Mammary epithelial cell (primary cell): ENCODE measurements around the gene APOBEC3C.
"Not testable (repeated sequence)": the region's sequence is repeated elsewhere in the genome, so short reads cannot be mapped to it uniquely, and the experiment has no call there.

Experiments
- CTCF ChIP-seq, 2 donors: IDR thresholded peaks in 1 of 2; conservative IDR thresholded peaks in 1 of 2; 2 replicates each; pipeline ENCODE4 v1.5.1; 2011 to 2012; ENCODE audit warnings: inconsistent platforms in 2 of 2, low read length in 2 of 2, mild to moderate bottlenecking in 2 of 2, control low read depth in 1 of 2, low read depth in 1 of 2; ENCODE audit not compliant: insufficient read depth in 1 of 2; ENCODE audit errors: extremely low read depth in 1 of 2
- EZH2 ChIP-seq: IDR thresholded peaks from 2 replicates; pipeline ENCODE4 v1.6.1; 2012; ENCODE audit warnings: low read length, inconsistent platforms, borderline replicate concordance

- not testable (repeated sequence) for TF ChIP-seq CTCF (conservative IDR thresholded peaks at IDR 0.05 in 1 of 2, IDR thresholded peaks at IDR 0.05 in 1 of 2; ENCODE audit: extremely low read depth in 1 of 2, insufficient read depth in 1 of 2, low read depth in 1 of 2, low read length in 2 of 2); EZH2
These were observed 17.6 kb downstream of the APOBEC3C start for GRCh38 chr22:39031434-39032295.
